ENCODE results near the gene CYP2C9.

CYP2C9 gene

GRCh38 chr10:94991243-94991888 lies 52.9 kb downstream of the CYP2C9 start:
- Histone ChIP-seq H3K4me1 (ENCODE audit: insufficient read depth, low read length) (no peaks in the 10 kb centered on the region), H3K9me3 (ENCODE audit: control insufficient read depth, insufficient read depth, low read length) (peaks cover 14% of the 10 kb centered on the region; the same call in 1 of the 2 replicates), H3K9ac (ENCODE audit: low read depth, low read length) (no peak overlapping the region), H3K36me3 (ENCODE audit: insufficient read depth, low read length) (no peaks in the 10 kb centered on the region)

- H3K36me3 ChIP-seq (ENCODE audit: insufficient read depth, low read length), result no peaks in the 10 kb centered on the region
- H3K4me1 ChIP-seq (ENCODE audit: insufficient read depth, low read length), result peaks cover 4% of the 10 kb centered on the region; the same call in 1 of the 2 replicates
- peaks cover 14% of the 10 kb centered on the region; the same call in 1 of the 2 replicates for H3K9me3 ChIP-seq (ENCODE audit: control insufficient read depth, insufficient read depth, low read length)
- no peak overlapping the region for H3K9ac ChIP-seq (ENCODE audit: low read depth, low read length)
These were observed 54.4 kb downstream of the CYP2C9 start for GRCh38 chr10:94992811-94993210.

- peaks cover 4% of the 10 kb centered on the region for H3K4me1 ChIP-seq (ENCODE audit: insufficient read depth, low read length)
- H3K9ac ChIP-seq (ENCODE audit: low read depth, low read length), result peak overlapping the region; percentile 27; the same call in 1 of the 2 replicates
- no peaks in the 10 kb centered on the region for H3K36me3 ChIP-seq (ENCODE audit: insufficient read depth, low read length)
- H3K9me3 ChIP-seq (ENCODE audit: control insufficient read depth, insufficient read depth, low read length), result no peaks in the 10 kb centered on the region; the same call in 1 of the 2 replicates
These were observed 59.3 kb downstream of the CYP2C9 start for GRCh38 chr10:94997741-94998174.

- no peaks in the 10 kb centered on the region for H3K4me1 ChIP-seq (ENCODE audit: insufficient read depth, low read length)
- no peak overlapping the region for H3K9ac ChIP-seq (ENCODE audit: low read depth, low read length)
- H3K36me3 ChIP-seq (ENCODE audit: insufficient read depth, low read length), result no peaks in the 10 kb centered on the region
- no peaks in the 10 kb centered on the region for H3K9me3 ChIP-seq (ENCODE audit: control insufficient read depth, insufficient read depth, low read length)
These were observed 88.0 kb downstream of the CYP2C9 start for GRCh38 chr10:95026461-95026860.

- Histone ChIP-seq H3K9me3 (ENCODE audit: control insufficient read depth, insufficient read depth, low read length) (no peaks in the 10 kb centered on the region), H3K9ac (ENCODE audit: low read depth, low read length) (no peak overlapping the region), H3K36me3 (ENCODE audit: insufficient read depth, low read length) (no peaks in the 10 kb centered on the region), H3K4me1 (ENCODE audit: insufficient read depth, low read length) (no peaks in the 10 kb centered on the region)
These were observed 93.2 kb downstream of the CYP2C9 start for GRCh38 chr10:95031656-95032055.

- no peak overlapping the region for H3K9ac ChIP-seq (ENCODE audit: low read depth, low read length)
- H3K4me1 ChIP-seq (ENCODE audit: insufficient read depth, low read length), result no peaks in the 10 kb centered on the region
- no peaks in the 10 kb centered on the region for H3K9me3 ChIP-seq (ENCODE audit: control insufficient read depth, insufficient read depth, low read length)
- H3K36me3 ChIP-seq (ENCODE audit: insufficient read depth, low read length), result no peaks in the 10 kb centered on the region
These were observed 95.9 kb downstream of the CYP2C9 start for GRCh38 chr10:95034401-95034800.

- H3K9ac ChIP-seq (ENCODE audit: low read depth, low read length), result no peak overlapping the region
- H3K36me3 ChIP-seq (ENCODE audit: insufficient read depth, low read length), result no peaks in the 10 kb centered on the region
- no peaks in the 10 kb centered on the region for H3K4me1 ChIP-seq (ENCODE audit: insufficient read depth, low read length)
- H3K9me3 ChIP-seq (ENCODE audit: control insufficient read depth, insufficient read depth, low read length), result no peaks in the 10 kb centered on the region
These were observed 97.2 kb downstream of the CYP2C9 start for GRCh38 chr10:95035332-95036295.

GRCh38 chr10:95039281-95039680 lies 100.8 kb downstream of the CYP2C9 start:
- no peaks in the 10 kb centered on the region for H3K9me3 ChIP-seq (ENCODE audit: control insufficient read depth, insufficient read depth, low read length)
- no peaks in the 10 kb centered on the region for H3K36me3 ChIP-seq (ENCODE audit: insufficient read depth, low read length)
- no peaks in the 10 kb centered on the region for H3K4me1 ChIP-seq (ENCODE audit: insufficient read depth, low read length)
- H3K9ac ChIP-seq (ENCODE audit: low read depth, low read length), result no peak overlapping the region
